Motor neuron (in vitro differentiated cells): Measurements from ENCODE around the gene ZFP90. TPM values are rescaled to one million over a fixed set of nuclear protein-coding genes. Genes with fewer than 3 reads are reported as not detected.
"Not testable (repeated sequence)": the region's sequence is repeated elsewhere in the genome, so short reads cannot be mapped to it uniquely, and the experiment has no call there.

Source experiments
- ATAC-seq, 8 experiments: fragments of 200-7000 bp; cut with Tn5 transposase; replicated peaks in 6 of 8; 2 replicates each; pipeline ENCODE4 v1.8.0; 2021; ENCODE audit warnings: mild to moderate bottlenecking in 8 of 8, moderate library complexity in 8 of 8
- H3K27ac ChIP-seq, 2 donors: fragments of 250-450 bp; sonication (Bioruptor Pico); 2 replicates each; pipeline ENCODE4 v1.9.0; 2021; ENCODE audit warnings: antibody characterized with exemption in 2 of 2, mild to moderate bottlenecking in 2 of 2, moderate library complexity in 1 of 2
- H3K4me1 ChIP-seq, 2 donors: fragments of 250-450 bp; sonication (Bioruptor Pico); replicated peaks in 1 of 2; 2 replicates each; pipeline ENCODE4 v1.6.1; 2021; ENCODE audit warnings: antibody characterized with exemption in 2 of 2, mild to moderate bottlenecking in 2 of 2, moderate library complexity in 1 of 2
- H3K4me3 ChIP-seq, 5 donors: fragments of 250-450 bp; sonication (Bioruptor Pico); 2 replicates each; pipeline ENCODE4 v1.9.0; 2021; ENCODE audit warnings: antibody characterized with exemption in 5 of 5, mild to moderate bottlenecking in 5 of 5, moderate library complexity in 4 of 5
- WGBS, 10 experiments: fragments of 450-650 bp; shearing (Covaris generic); methylation state at CpG; one replicate each; pipeline ENCODE4 v1.0.0; 2022; 5-methylcytosine and 5-hydroxymethylcytosine counted together
- in situ Hi-C, 9 experiments: fragments of 400-800 bp; cut with MboI; loops; one replicate each; pipeline ENCODE4 v1.15.0; 2021; ENCODE audit warnings: low sequenced_read_pairs in 9 of 9, low pct_unique_long_range_greater_than_20kb in 2 of 9; ENCODE audit not compliant: unreplicated experiment in 9 of 9
- total RNA-seq, 8 experiments: library from RNA; unstranded; fragments of 300-600 nt; gene quantifications; 2 replicates each; pipeline versions ENCODE4 v1.2.3 to v1.2.4, GENCODE V29; 2022

The ZFP90 gene
- total RNA-seq, 8 experiments from 2014 or later, result 2.2 to 53.2 (median 43.8) TPM

DNA sequence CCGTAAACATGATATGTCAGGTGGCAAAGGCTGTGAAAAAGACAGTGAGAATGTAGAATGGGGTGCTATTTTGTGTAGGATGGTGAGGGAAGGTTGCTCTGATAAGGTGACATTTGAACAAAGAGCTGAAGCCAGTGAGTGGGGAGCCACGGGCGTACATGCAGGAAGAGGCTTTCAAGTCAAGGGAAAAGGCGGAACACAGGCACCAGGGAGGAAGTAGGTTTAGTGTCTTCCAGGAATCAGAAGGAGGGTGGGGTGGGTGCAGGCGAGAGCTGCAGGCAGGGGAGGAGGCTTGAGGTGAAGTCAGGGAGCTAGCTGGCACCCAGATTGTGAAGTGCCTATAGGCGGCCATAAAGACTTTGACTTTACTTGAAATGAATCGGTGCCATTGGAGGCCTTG lies 14.1 kb downstream of the ZFP90 start:
- 83 to 100% (median 100%) methylated on average over 1 to 5 of the region's 7 CpGs; no CpG with 5 or more reads in 1 of the 10 experiments for WGBS, 10 experiments
- Histone ChIP-seq H3K4me1 (no peaks in the 10 kb centered on the region), H3K4me3 (no peak overlapping the region), H3K27ac (no peak overlapping the region)
- ATAC-seq, result no peak
- in situ Hi-C loops, result no loop called here

DNA sequence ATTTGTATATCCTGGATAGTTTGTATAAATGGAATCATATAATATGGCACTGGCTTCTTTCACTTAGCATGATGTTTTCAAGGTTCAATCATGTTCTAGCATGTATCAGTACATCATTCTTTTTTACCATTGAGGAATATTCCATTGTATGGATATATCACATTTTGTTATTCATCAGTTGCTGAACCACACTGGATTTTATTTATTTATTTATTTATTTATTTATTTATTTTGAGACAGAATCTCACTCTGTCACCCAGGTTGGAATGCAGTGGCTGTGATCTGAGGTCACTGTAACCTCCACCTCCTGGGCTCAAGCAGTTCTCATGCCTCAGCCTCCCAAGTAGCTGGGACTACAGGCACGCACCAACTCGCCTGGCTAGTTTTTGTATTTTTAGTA lies 21.2 kb downstream of the ZFP90 start:
- ATAC-seq, H3K27ac ChIP-seq, H3K4me3 ChIP-seq, H3K4me1 ChIP-seq, in situ Hi-C loops: not testable (repeated sequence)
- 92 to 100% (median 96%) methylated on average over 1 to 2 of the region's 2 CpGs; no CpG with 5 or more reads in 6 of the 10 experiments for WGBS, 10 experiments

GRCh38 chr16:68563631-68564381 lies 24.7 kb downstream of the ZFP90 start:
- peak in 1 of 8 experiments; percentile 28 for ATAC-seq
- in situ Hi-C loops, result no loop called here
- no peaks in the 10 kb centered on the region for H3K4me1 ChIP-seq
- no peak overlapping the region for H3K4me3 ChIP-seq
- 75 to 100% (median 94%) methylated on average over 2 to 6 of the region's 7 CpGs; no CpG with 5 or more reads in 1 of the 10 experiments for WGBS, 10 experiments
- no peak overlapping the region for H3K27ac ChIP-seq

GRCh38 chr16:68564382-68564985 lies 25.4 kb downstream of the ZFP90 start:
- Histone ChIP-seq H3K4me1 (no peaks in the 10 kb centered on the region), H3K4me3 (no peak overlapping the region), H3K27ac (no peak overlapping the region)
- ATAC-seq, result no peak
- WGBS, 10 experiments, result 76 to 99% (median 96%) methylated on average over 3 to 9 of the region's 9 CpGs; no CpG with 5 or more reads in 1 of the 10 experiments
- in situ Hi-C loops, result no loop called here

DNA sequence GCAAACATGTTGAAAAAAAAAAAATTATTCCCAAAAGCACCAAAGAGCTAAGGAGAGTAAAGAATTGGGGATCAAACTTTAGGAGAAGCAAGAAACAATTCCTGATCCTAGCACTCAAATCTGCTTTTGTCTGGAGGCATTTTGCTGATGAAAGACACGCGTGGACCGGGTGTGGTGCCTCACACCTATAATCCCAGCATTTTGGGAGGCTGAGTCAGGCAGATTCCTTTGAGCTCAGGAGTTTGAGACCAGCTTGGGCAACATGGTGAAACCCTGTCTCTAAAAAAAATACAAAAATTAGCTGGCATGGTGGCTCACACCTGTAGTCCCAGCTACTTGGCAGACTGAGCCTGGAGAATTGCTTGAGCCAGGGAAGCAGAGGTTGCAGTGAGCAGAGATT lies 35.4 kb downstream of the ZFP90 start:
- in situ Hi-C loops, result no loop called here
- Histone ChIP-seq H3K27ac (no peak overlapping the region), H3K4me3 (no peak overlapping the region), H3K4me1 (no peaks in the 10 kb centered on the region)
- no peak for ATAC-seq
- WGBS, 10 experiments, result 53 to 100% (median 85%) methylated on average over 2 to 3 of the region's 3 CpGs; no CpG with 5 or more reads in 2 of the 10 experiments

DNA sequence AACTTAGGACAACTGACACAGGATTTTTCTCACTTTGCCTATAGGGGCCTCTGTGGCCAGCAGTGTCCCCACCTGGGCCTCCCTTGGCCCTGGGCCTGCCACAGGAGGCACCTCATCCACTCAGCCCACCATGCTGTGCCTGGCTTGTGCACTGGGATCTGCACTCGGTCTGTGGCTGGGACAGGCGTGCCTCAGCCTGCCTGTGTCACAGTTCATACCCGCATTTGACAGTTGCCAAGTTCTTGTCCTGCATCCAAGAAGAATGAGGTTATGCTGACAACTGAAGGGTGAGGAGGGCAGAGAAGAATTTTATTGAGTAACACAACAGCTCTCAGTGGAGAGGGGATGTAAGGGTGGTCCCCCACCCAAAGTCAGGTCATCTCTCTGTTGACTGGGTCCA lies 36.0 kb downstream of the ZFP90 start:
- in situ Hi-C loops, result no loop called here

DNA sequence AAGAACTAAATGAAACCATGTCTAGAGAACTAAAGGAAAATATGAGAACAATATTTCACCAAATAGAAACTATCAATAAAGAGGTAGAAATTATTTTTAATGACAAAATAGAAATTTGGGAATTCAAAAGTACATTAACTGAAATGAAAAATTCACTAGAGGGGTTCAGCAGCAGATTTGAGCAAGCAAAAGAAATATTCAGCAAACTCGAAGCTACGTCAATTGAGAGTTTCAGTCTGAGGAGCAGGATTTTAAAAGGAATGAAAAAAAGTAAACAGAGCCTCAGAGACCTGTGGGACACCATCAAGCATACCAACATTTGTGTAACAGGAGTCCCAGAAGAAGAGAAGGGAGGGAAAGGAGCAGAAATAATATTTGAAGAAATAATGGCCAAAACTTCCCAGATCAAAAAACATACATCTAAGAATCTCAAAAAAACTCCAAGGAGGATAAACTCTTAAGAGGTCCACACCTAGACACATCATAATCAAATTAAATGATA lies 38.3 kb downstream of the ZFP90 start:
- WGBS, 10 experiments, result 13 to 95% (median 83%) methylated on average over 2 of the region's 2 CpGs; no CpG with 5 or more reads in 1 of the 10 experiments
- in situ Hi-C loops, result no loop called here
- H3K4me1 ChIP-seq, result no peaks in the 10 kb centered on the region
- ATAC-seq, result no peak
- no peak overlapping the region for H3K27ac ChIP-seq
- H3K4me3 ChIP-seq, result no peak overlapping the region

More for the DNA sequence above, 36.0 kb downstream of the ZFP90 start:
- Histone ChIP-seq H3K27ac (no peak overlapping the region), H3K4me1 (no peaks in the 10 kb centered on the region), H3K4me3 (no peak overlapping the region)
- ATAC-seq, result no peak
- 100% methylated on average over 1 to 2 of the region's 3 CpGs; no CpG with 5 or more reads in 7 of the 10 experiments for WGBS, 10 experiments

DNA sequence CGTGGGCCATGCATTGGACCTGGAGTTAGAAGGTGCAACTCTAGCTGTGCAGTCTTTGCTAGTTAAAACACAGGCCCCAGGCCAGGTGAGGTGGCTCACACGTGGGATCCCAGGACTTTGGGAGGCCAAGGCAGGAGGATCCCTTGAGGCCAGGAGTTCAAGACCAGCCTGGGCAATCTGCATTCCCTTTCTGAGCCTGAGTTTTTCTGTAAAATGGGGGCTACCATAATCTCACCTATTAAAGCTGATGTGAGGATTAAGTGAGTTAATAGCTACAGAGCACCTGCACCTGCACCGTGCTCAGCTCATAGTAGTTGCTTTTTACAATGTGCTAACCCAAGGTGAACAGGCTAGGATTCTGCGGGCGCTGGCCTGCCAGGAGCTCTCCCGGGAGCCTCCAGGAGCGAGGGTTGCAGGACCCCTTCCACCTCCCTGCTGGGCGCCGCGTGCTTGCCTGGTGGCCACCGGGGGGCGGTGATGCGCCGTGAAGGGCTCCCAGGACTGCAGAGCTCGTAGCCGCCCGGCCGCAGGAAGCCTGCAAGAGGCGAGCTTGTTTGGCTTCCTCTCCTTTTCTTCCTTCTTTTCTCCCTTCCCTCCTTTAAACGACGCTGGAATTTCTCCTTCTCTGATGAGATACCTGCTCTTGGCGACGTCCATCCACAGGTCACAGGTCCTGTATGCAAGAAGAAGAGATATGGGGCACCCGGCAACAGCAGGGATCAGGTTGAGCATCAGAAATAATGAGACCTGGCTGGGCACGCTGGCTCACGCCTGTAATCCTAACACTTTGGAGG lies 51.3 kb downstream of the ZFP90 start:
- in situ Hi-C loops, result no loop called here
- Histone ChIP-seq H3K4me3 (no peak overlapping the region), H3K27ac (no peak overlapping the region), H3K4me1 (no peaks in the 10 kb centered on the region)
- 0 to 46% (median 29%) methylated on average over 8 to 24 of the region's 26 CpGs; no CpG with 5 or more reads in 3 of the 10 experiments for WGBS, 10 experiments
- ATAC-seq, result peak; percentile 56 to 100 (median 76)

DNA sequence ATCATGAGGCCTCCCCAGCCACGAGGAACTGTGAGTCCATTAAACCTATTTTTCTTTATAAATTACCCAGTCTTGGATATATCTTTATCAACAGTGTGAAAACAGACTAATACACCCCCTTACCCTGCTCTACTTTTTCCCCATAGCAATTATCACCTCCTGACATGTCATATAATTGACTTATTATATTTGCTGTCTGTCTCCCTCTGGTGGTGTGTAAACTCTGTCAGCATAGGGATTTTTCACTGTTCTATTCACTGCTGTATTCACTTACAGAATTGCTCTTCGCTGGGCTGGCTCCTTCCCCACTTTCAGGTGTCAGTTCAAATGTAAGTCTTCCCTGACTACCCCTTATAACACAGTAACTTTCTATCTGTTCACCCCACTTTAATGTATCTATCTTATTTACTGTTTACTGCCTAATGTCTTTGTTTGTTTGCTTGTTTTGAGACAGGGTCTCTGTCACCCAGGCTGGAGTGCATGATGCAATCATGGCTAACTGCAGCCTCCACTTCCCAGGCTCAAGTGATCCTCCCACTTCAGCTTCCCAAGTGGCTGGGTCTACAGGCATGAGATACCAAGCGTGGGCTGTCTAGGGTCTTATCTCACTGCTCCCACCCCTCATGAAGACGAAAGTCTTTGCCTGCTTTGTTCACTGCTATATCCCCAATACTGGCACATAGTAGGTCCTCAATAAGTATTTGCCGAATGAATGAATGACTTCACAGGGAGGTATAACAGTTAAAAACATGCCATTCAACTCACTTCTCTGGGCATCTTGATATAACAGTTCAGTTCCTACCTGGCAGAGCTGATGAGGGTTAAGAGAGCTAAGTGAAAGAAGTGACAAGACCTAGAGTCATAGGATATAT lies 53.6 kb downstream of the ZFP90 start:
- Histone ChIP-seq H3K4me1 (no peaks in the 10 kb centered on the region), H3K4me3 (no peak overlapping the region), H3K27ac (no peak overlapping the region)
- 20 to 90% (median 82%) methylated on average over 1 to 5 of the region's 5 CpGs; no CpG with 5 or more reads in 1 of the 10 experiments for WGBS, 10 experiments
- no peak for ATAC-seq
- in situ Hi-C loops, result no loop called here

DNA sequence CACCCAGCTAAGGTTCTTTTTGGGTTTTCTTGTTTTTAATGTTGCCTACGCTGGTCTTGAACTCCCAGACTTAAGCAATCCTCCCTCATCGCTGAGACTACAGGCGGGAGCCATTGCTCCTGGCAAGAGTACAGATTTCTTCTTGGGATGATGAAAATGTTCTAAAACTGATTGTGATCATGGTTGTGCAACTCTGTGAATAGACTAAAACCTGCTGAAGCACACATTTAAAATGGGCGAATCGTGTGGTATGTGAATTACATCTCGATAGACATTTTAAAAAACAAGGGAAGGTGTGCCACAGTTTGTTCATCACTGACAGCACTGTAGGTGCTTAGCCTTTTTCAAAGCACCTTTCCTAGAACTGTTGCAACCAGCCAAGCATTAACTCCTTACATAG lies 57.2 kb downstream of the ZFP90 start:
- WGBS, 10 experiments, result 40 to 96% (median 86%) methylated on average over 1 to 6 of the region's 6 CpGs; no CpG with 5 or more reads in 1 of the 10 experiments
- Histone ChIP-seq H3K4me3 (no peak overlapping the region), H3K27ac (no peak overlapping the region), H3K4me1 (no peaks in the 10 kb centered on the region)
- no peak for ATAC-seq
- in situ Hi-C loops, result no loop called here

GRCh38 chr16:68599586-68599985 lies 60.5 kb downstream of the ZFP90 start:
- Histone ChIP-seq H3K4me1 (no peaks in the 10 kb centered on the region), H3K27ac (no peak overlapping the region), H3K4me3 (no peak overlapping the region)
- in situ Hi-C loops, result no loop called here
- peak in 1 of 8 experiments; percentile 18 for ATAC-seq
- WGBS, 10 experiments, result 0 to 100% (median 80%) methylated on average over 1 of the region's 1 CpG; no CpG with 5 or more reads in 7 of the 10 experiments

DNA sequence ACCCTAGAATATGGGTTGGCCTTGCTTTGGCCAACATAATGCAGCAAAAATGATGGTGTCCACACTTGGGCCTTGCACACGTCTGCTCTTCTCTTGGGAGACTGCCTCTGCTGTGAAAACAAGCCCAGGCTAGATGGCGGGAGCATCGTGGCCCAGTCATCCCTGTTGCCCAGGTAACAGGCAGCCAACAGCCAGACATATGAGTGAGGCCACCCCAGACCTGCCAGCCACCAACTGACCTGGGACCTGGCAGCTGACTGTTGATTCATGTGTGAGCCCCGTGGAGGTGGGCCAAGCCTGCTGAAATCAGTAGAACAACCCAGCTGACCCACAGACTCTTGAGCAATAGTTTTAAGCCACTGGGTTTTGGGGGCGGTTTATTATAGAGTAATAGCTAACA lies 66.7 kb downstream of the ZFP90 start:
- ATAC-seq, result peak in 1 of 8 experiments; percentile 56
- Histone ChIP-seq H3K27ac (no peak overlapping the region), H3K4me3 (no peak overlapping the region), H3K4me1 (no peaks in the 10 kb centered on the region)
- in situ Hi-C loops, result no loop called here
- 60 to 100% (median 68%) methylated on average over 1 to 4 of the region's 5 CpGs; no CpG with 5 or more reads in 4 of the 10 experiments for WGBS, 10 experiments
